ENCODE results near the gene UPF3A. TPM values are rescaled to one million over a fixed set of nuclear protein-coding genes. Genes with fewer than 3 reads are reported as not detected.
"Not testable (repeated sequence)": the region's sequence is repeated elsewhere in the genome, so short reads cannot be mapped to it uniquely, and the experiment has no call there.

UPF3A gene
- 100 to 1,000 TPM; 125 to 184 (median 154) TPM for polyA plus RNA-seq (ENCODE audit: insufficient read depth in 1 of 5, insufficient read length in 5 of 5, low replicate concordance in 1 of 5)
- long read RNA-seq, donor 1, transcript UPF3A-205 (3 exons, 423 nt), result major isoform, 20 of 94 reads
- long read RNA-seq, donor 1, transcript UPF3A-207 (4 exons, 678 nt), result minor isoform, 15 of 94 reads
- long read RNA-seq, donor 1, partial matches to known transcripts, result 55 of 94 reads
- long read RNA-seq, donor 1, other reads (novel, unspliced or antisense), result 0 of 94 reads
- long read RNA-seq, donor 2, transcript UPF3A-205 (3 exons, 423 nt), result major isoform, 8 of 30 reads
- long read RNA-seq, donor 2, partial matches to known transcripts, result 17 of 30 reads
- long read RNA-seq, donor 2, other reads (novel, unspliced or antisense), result 0 of 30 reads
- long read RNA-seq, donor 3, transcript UPF3A-205 (3 exons, 423 nt), result major isoform, 24 of 65 reads
- long read RNA-seq, donor 3, partial matches to known transcripts, result 34 of 65 reads
- long read RNA-seq, donor 3, other reads (novel, unspliced or antisense), result 0 of 65 reads
- long read RNA-seq, donor 4, transcript UPF3A-205 (3 exons, 423 nt), result major isoform, 13 of 26 reads
- long read RNA-seq, donor 4, transcript UPF3A-207 (4 exons, 678 nt), result minor isoform, 5 of 26 reads
- long read RNA-seq, donor 4, partial matches to known transcripts, result 5 of 26 reads
- long read RNA-seq, donor 4, other reads (novel, unspliced or antisense), result 0 of 26 reads
- long read RNA-seq, donor 5, transcript UPF3A-209 (2 exons, 494 nt), result minor isoform, 6 of 84 reads
- long read RNA-seq, donor 5, transcript UPF3A-205 (3 exons, 423 nt), result major isoform, 24 of 84 reads
- long read RNA-seq, donor 5, transcript UPF3A-207 (4 exons, 678 nt), result minor isoform, 5 of 84 reads
- long read RNA-seq, donor 5, partial matches to known transcripts, result 43 of 84 reads
- long read RNA-seq, donor 5, other reads (novel, unspliced or antisense), result 0 of 84 reads
- long read RNA-seq, donor 6, transcript UPF3A-205 (3 exons, 423 nt), result major isoform, 19 of 56 reads
- long read RNA-seq, donor 6, transcript UPF3A-207 (4 exons, 678 nt), result minor isoform, 6 of 56 reads
- long read RNA-seq, donor 6, partial matches to known transcripts, result 23 of 56 reads
- long read RNA-seq, donor 6, other reads (novel, unspliced or antisense), result 0 of 56 reads
- long read RNA-seq, donor 7, transcript UPF3A-205 (3 exons, 423 nt), result major isoform, 14 of 57 reads
- long read RNA-seq, donor 7, partial matches to known transcripts, result 36 of 57 reads
- long read RNA-seq, donor 7, other reads (novel, unspliced or antisense), result 0 of 57 reads
- long read RNA-seq, donor 8, transcript UPF3A-205 (3 exons, 423 nt), result major isoform, 12 of 20 reads
- long read RNA-seq, donor 8, partial matches to known transcripts, result 6 of 20 reads
- long read RNA-seq, donor 8, other reads (novel, unspliced or antisense), result 0 of 20 reads

- peak; percentile 95 to 96 for DNase-seq
Observed at GRCh38 chr13:114281351-114282040, at the start of gene UPF3A. TSS of gene UPF3A (plus strand) at chr13:114281601. CDS start at chr13:114281640, 39 bp downstream.

- no peak for DNase-seq
Observed at GRCh38 chr13:114231886-114232285, 49.5 kb upstream of the UPF3A start.

GRCh38 chr13:114234266-114234644 lies 47.1 kb upstream of the UPF3A start:
- peak in 1 of 2 donors; percentile 11 for DNase-seq

- peak; percentile 78 to 85 for DNase-seq
Observed at GRCh38 chr13:114234645-114235421, 46.6 kb upstream of the UPF3A start, which contains the start of gene CDC16. TSS of gene CDC16 (plus strand) at chr13:114234897. CDS start at chr13:114235085, 188 bp downstream.

GRCh38 chr13:114235697-114236096 lies 45.7 kb upstream of the UPF3A start:
- DNase-seq, result no peak

GRCh38 chr13:114236227-114236626 lies 45.2 kb upstream of the UPF3A start:
- DNase-seq, result no peak

- no peak for DNase-seq
Observed at GRCh38 chr13:114237415-114238112, 43.8 kb upstream of the UPF3A start.

- DNase-seq, result no peak
Observed at GRCh38 chr13:114241918-114242317, 39.5 kb upstream of the UPF3A start.

- no peak for DNase-seq
Observed at GRCh38 chr13:114243971-114244370, 37.4 kb upstream of the UPF3A start.

- no peak for DNase-seq
Observed at GRCh38 chr13:114244637-114245036, 36.8 kb upstream of the UPF3A start.

GRCh38 chr13:114248011-114248410 lies 33.4 kb upstream of the UPF3A start:
- no peak for DNase-seq

GRCh38 chr13:114249077-114249476 lies 32.3 kb upstream of the UPF3A start:
- no peak for DNase-seq

GRCh38 chr13:114251639-114252440 lies 29.6 kb upstream of the UPF3A start:
- DNase-seq, result not testable (repeated sequence)

- DNase-seq, result no peak
Observed at GRCh38 chr13:114256547-114256946, 24.9 kb upstream of the UPF3A start.

GRCh38 chr13:114257014-114257413 lies 24.4 kb upstream of the UPF3A start:
- DNase-seq, result no peak

- no peak for DNase-seq
Observed at GRCh38 chr13:114258589-114258988, 22.8 kb upstream of the UPF3A start.

- no peak for DNase-seq
Observed at GRCh38 chr13:114259374-114259773, 22.0 kb upstream of the UPF3A start.

GRCh38 chr13:114259974-114260373 lies 21.4 kb upstream of the UPF3A start:
- no peak for DNase-seq

Measured in right lung (tissue), 10 donors.